Measurements from ENCODE around the gene SIGLEC8.
"Not testable (repeated sequence)": the region's sequence is repeated elsewhere in the genome, so short reads cannot be mapped to it uniquely, and the experiment has no call there.

Gene SIGLEC8

GRCh38 chr19:51501594-51502263 lies 43.5 kb upstream of the SIGLEC8 start, which contains the start of gene SIGLEC12:
Gene SIGLEC12, minus strand, starts transcription at chr19:51501800. Its CDS starts 67 bp downstream, at chr19:51501733.
- DNase-seq (ENCODE audit: low read depth) = no peak
- TF ChIP-seq CTCF (IDR thresholded peaks at IDR 0.05; ENCODE audit: low read depth, low read length, missing control alignments) = no peak

GRCh38 chr19:51500931-51501330 lies 42.7 kb upstream of the SIGLEC8 start:
- H3K4me3 ChIP-seq (ENCODE audit: low read depth, low read length); DNase-seq (ENCODE audit: low read depth): not testable (repeated sequence)

More at GRCh38 chr19:51501594-51502263, 43.5 kb upstream of the SIGLEC8 start, which contains the start of gene SIGLEC12:
- H3K4me3 ChIP-seq (ENCODE audit: low read depth, low read length) = no peak within 1 kb of the TSS

GRCh38 chr19:51497666-51498065 lies 39.4 kb upstream of the SIGLEC8 start:
- DNase-seq (ENCODE audit: low read depth) = no peak
- no peak overlapping the region for H3K4me3 ChIP-seq (ENCODE audit: low read depth, low read length)
- TF ChIP-seq CTCF (IDR thresholded peaks at IDR 0.05; ENCODE audit: low read depth, low read length, missing control alignments) = no peak

GRCh38 chr19:51493776-51494175 lies 35.5 kb upstream of the SIGLEC8 start:
- DNase-seq (ENCODE audit: low read depth) = no peak
- no peak overlapping the region for H3K4me3 ChIP-seq (ENCODE audit: low read depth, low read length)
- TF ChIP-seq CTCF (IDR thresholded peaks at IDR 0.05; ENCODE audit: low read depth, low read length, missing control alignments) = no peak

GRCh38 chr19:51491586-51491985 lies 33.3 kb upstream of the SIGLEC8 start:
- DNase-seq (ENCODE audit: low read depth) = no peak
- H3K4me3 ChIP-seq (ENCODE audit: low read depth, low read length) = no peak overlapping the region
- no peak for TF ChIP-seq CTCF (IDR thresholded peaks at IDR 0.05; ENCODE audit: low read depth, low read length, missing control alignments)

- no peak overlapping the region for H3K4me3 ChIP-seq (ENCODE audit: low read depth, low read length)
- TF ChIP-seq CTCF (IDR thresholded peaks at IDR 0.05; ENCODE audit: low read depth, low read length, missing control alignments) = no peak
- DNase-seq (ENCODE audit: low read depth) = no peak
Measured at GRCh38 chr19:51490676-51491075, 32.4 kb upstream of the SIGLEC8 start.

GRCh38 chr19:51489113-51489512 lies 30.9 kb upstream of the SIGLEC8 start:
- DNase-seq (ENCODE audit: low read depth) = no peak
- TF ChIP-seq CTCF (IDR thresholded peaks at IDR 0.05; ENCODE audit: low read depth, low read length, missing control alignments) = no peak
- H3K4me3 ChIP-seq (ENCODE audit: low read depth, low read length) = no peak overlapping the region

Data from GM12864 (cell line).